A549 (cell line): ENCODE measurements around the gene LACRT. TPM values are rescaled to one million over a fixed set of nuclear protein-coding genes. Genes with fewer than 3 reads are reported as not detected.

Source experiments
- ATAC-seq, 2 experiments: fragments of 200-7000 bp in 1 of 2; fragments of >200 bp in 1 of 2; cut with Nextera tagmentation in 1 of 2; cut with Tn5 transposase in 1 of 2; 3 replicates each; pipeline versions ENCODE4 v1.8.0 to v1.9.1; 2018 to 2020; ENCODE audit warnings: mild to moderate bottlenecking in 1 of 2, moderate library complexity in 1 of 2
- CTCF ChIA-PET: fragments of 300-600 bp; sonication (Branson Sonifier 250); formaldehyde crosslinking; extraction: SDS; loops from one replicate; lab custom pipeline; 2021; ENCODE audit warnings: antibody characterized with exemption, inconsistent platforms; lab: Yijun Ruan, JAX
- POLR2A ChIA-PET: fragments of 350-600 bp; formaldehyde crosslinking; extraction: SDS; loops from one replicate; lab custom pipeline; 2021; ENCODE audit warnings: antibody characterized with exemption, inconsistent platforms; lab: Yijun Ruan, JAX
- DNase-seq, 2 experiments: peaks; one replicate each; pipeline versions ENCODE4 v3.0.0 to v3.0.0-alpha.2; 2011 to 2016; ENCODE audit warnings: low read depth in 1 of 2, low spot score in 1 of 2
- FAIRE-seq: peaks from 2 replicates; lab custom pipeline; 2011; peaks lifted over from hg19 to GRCh38; lab: Jason Lieb, UNC
- H3K27ac ChIP-seq, 2 experiments: fragments of >200 bp; sonication (Bioruptor Twin); formaldehyde crosslinking; 3 replicates each; pipeline ENCODE4 v1.5.1; 2016 to 2017
- H3K4me1 ChIP-seq: fragments of >200 bp; sonication (Bioruptor Twin); formaldehyde crosslinking; 3 replicates; pipeline ENCODE4 v1.6.1; 2016
- H3K4me2 ChIP-seq: fragments of >200 bp; sonication (Bioruptor Twin); formaldehyde crosslinking; 3 replicates; pipeline ENCODE4 v1.6.1; 2016
- H3K4me3 ChIP-seq: fragments of >200 bp; sonication (Bioruptor Twin); formaldehyde crosslinking; 3 replicates; pipeline ENCODE4 v1.5.1; 2016
- H3K9me3 ChIP-seq: fragments of >200 bp; sonication (Bioruptor Twin); formaldehyde crosslinking; 3 replicates; pipeline ENCODE4 v1.6.1; 2016
- BHLHE40 ChIP-seq: IDR thresholded peaks from 2 replicates; pipeline ENCODE4 v1.6.1; 2012; ENCODE audit warnings: low read depth, low read length, inconsistent platforms
- CBX2 ChIP-seq: fragments of 200-600 bp; sonication (generic); IDR thresholded peaks from 2 replicates; pipeline ENCODE4 v1.6.1; 2016; ENCODE audit warnings: low read depth, mild to moderate bottlenecking, borderline replicate concordance
- CEBPB ChIP-seq, 2 experiments: fragments of >200 bp in 1 of 2; sonication (Bioruptor Twin) in 1 of 2; formaldehyde crosslinking in 1 of 2; IDR thresholded peaks; 2 replicates each; pipeline ENCODE4 v1.6.1; 2012 to 2016
- CHD2 ChIP-seq: fragments of 150-350 bp; IDR thresholded peaks from 2 replicates; pipeline ENCODE4 v1.6.1; 2014; ENCODE audit warnings: low read length; ENCODE audit not compliant: partially characterized antibody
- CHD4 ChIP-seq: fragments of 200-600 bp; sonication (generic); IDR thresholded peaks from 2 replicates; pipeline ENCODE4 v1.6.1; 2016; ENCODE audit warnings: antibody characterized with exemption, mild to moderate bottlenecking, borderline replicate concordance
- ELK1 ChIP-seq: fragments of 150-350 bp; IDR thresholded peaks from 2 replicates; pipeline ENCODE4 v1.6.1; 2014; ENCODE audit warnings: low read depth, mild to moderate bottlenecking, low read length
- EP300 ChIP-seq, 2 experiments: fragments of >200 bp; sonication (Bioruptor Twin); formaldehyde crosslinking; IDR thresholded peaks; 2 replicates in 1 of 2; 3 replicates in 1 of 2; pipeline ENCODE4 v1.6.1; 2016 to 2017
- HDAC2 ChIP-seq: fragments of 200-600 bp; sonication (generic); IDR thresholded peaks from 2 replicates; pipeline ENCODE4 v1.6.1; 2016
- HEYL ChIP-seq: fragments of 250-450 bp; sonication (Bioruptor Pico); IDR thresholded peaks from 2 replicates; pipeline ENCODE4 v1.8.0; 2021; ENCODE audit warnings: mild to moderate bottlenecking, moderate library complexity
- HMGXB4 ChIP-seq: fragments of 250-450 bp; sonication (Bioruptor Pico); IDR thresholded peaks from 2 replicates; pipeline ENCODE4 v1.5.0; 2021; ENCODE audit warnings: mild to moderate bottlenecking, moderate library complexity, borderline replicate concordance
- JUN ChIP-seq, 2 experiments: fragments of >200 bp; sonication (Bioruptor Twin); formaldehyde crosslinking; IDR thresholded peaks; 2 replicates in 1 of 2; 3 replicates in 1 of 2; pipeline ENCODE4 v1.6.1; 2016 to 2017
- KDM5A ChIP-seq: fragments of 200-600 bp; sonication (generic); IDR thresholded peaks from 2 replicates; pipeline ENCODE4 v1.6.1; 2016; ENCODE audit warnings: antibody characterized with exemption, mild to moderate bottlenecking
- MAFK ChIP-seq: fragments of 450-650 bp; IDR thresholded peaks from 2 replicates; pipeline ENCODE4 v1.6.1; 2014; ENCODE audit not compliant: partially characterized antibody
- MAZ ChIP-seq: fragments of 150-350 bp; IDR thresholded peaks from 2 replicates; pipeline ENCODE4 v1.6.1; 2014; ENCODE audit warnings: antibody characterized with exemption, low read depth, low read length, borderline replicate concordance
- POLR2AphosphoS2 ChIP-seq: conservative IDR thresholded peaks from 2 replicates; pipeline ENCODE4 v1.6.1; 2012; ENCODE audit warnings: low read length, improper control_type of control experiment, inconsistent platforms
- RCOR1 ChIP-seq: fragments of 150-350 bp; IDR thresholded peaks from 2 replicates; pipeline ENCODE4 v1.6.1; 2014; ENCODE audit warnings: antibody characterized with exemption, low read length, low read depth
- RFX5 ChIP-seq: fragments of 450-650 bp; IDR thresholded peaks from 2 replicates; pipeline ENCODE4 v1.7.1; 2014; ENCODE audit warnings: antibody characterized with exemption, mild to moderate bottlenecking, moderate library complexity
- SREBF2 ChIP-seq: fragments of 450-650 bp; IDR thresholded peaks from 2 replicates; pipeline ENCODE4 v1.6.1; 2014; ENCODE audit warnings: mild to moderate bottlenecking, moderate library complexity
- TFCP2L1 ChIP-seq: fragments of 250-450 bp; sonication (Bioruptor Pico); IDR thresholded peaks from 2 replicates; pipeline ENCODE4 v1.5.0; 2021; ENCODE audit warnings: mild to moderate bottlenecking
- TP53 ChIP-seq: fragments of 250-450 bp; sonication (Bioruptor Pico); IDR thresholded peaks from 2 replicates; pipeline ENCODE4 v1.5.0; 2021; ENCODE audit warnings: mild to moderate bottlenecking, moderate library complexity
- USF2 ChIP-seq: fragments of 450-650 bp; IDR thresholded peaks from 2 replicates; pipeline ENCODE4 v1.6.1; 2014; ENCODE audit warnings: antibody characterized with exemption
- ZC3H11A ChIP-seq: fragments of 450-650 bp; IDR thresholded peaks from 2 replicates; pipeline ENCODE4 v1.6.1; 2014; ENCODE audit warnings: antibody characterized with exemption, mild to moderate bottlenecking
- ZFP36 ChIP-seq: fragments of 450-650 bp; IDR thresholded peaks from 2 replicates; pipeline ENCODE4 v1.6.1; 2014; ENCODE audit warnings: borderline replicate concordance; ENCODE audit not compliant: partially characterized antibody
- ZNF302 ChIP-seq: fragments of 250-450 bp; sonication (Bioruptor Pico); IDR thresholded peaks from 2 replicates; pipeline ENCODE4 v1.9.0; 2021; ENCODE audit warnings: inconsistent platforms, mild to moderate bottlenecking, moderate library complexity
- ZSCAN20 ChIP-seq: fragments of 250-450 bp; sonication (Bioruptor Pico); IDR thresholded peaks from 2 replicates; pipeline ENCODE4 v1.8.0; 2022; ENCODE audit warnings: mild to moderate bottlenecking, moderate library complexity
- WGBS: methylation state at CpG from one replicate; pipeline ENCODE4 v1.1.6; 2017; ENCODE audit errors: missing lambda C conversion rate; 5-methylcytosine and 5-hydroxymethylcytosine counted together
- polyA plus RNA-seq, 4 experiments: library from polyadenylated mRNA; depleted of rRNA in 3 of 4; stranded (reverse); fragments of >200 nt; fragmentation: RNase III in 1 of 4; extraction: RNeasy Plus Mini Kit Qiagen cat#74134 plus additional on column Dnase treatment in 1 of 4; gene quantifications; 2 replicates in 3 of 4; 3 replicates in 1 of 4; pipeline ENCODE4 v1.2.3, GENCODE V29; 2011 to 2017

Gene LACRT
- polyA plus RNA-seq, 2 of the 4 experiments (the other 2 are of a cell fraction): not detected

GRCh38 chr12:54612225-54612750 lies 22.4 kb downstream of the LACRT start:
- POLR2A ChIA-PET: no interaction called here
- Histone ChIP-seq H3K4me2 (no peak overlapping the region), H3K9me3 (no peaks in the 10 kb centered on the region), H3K4me3 (no peak overlapping the region), H3K27ac (no peak overlapping the region), H3K4me1 (no peaks in the 10 kb centered on the region)
- DNase-seq: no peak
- FAIRE-seq: no peak
- no peak for ATAC-seq
- CTCF ChIA-PET: interaction anchor here (1.9 kb wide), 1 partner anchor 16 kb away, joined by 5 read pairs; no protein-coding TSS in a partner anchor
- TF ChIP-seq CHD2 (no peak), POLR2AphosphoS2 (no peak), CEBPB (IDR thresholded peaks at IDR 0.05) (no peak)
- WGBS: 0% methylated on average over 1 of the region's 1 CpG

GRCh38 chr12:54611715-54612149 lies 23.0 kb downstream of the LACRT start:
- ChIA-PET POLR2A (no interaction called here), CTCF (interaction anchor here (1.9 kb wide), 1 partner anchor 15 kb away, joined by 5 read pairs; no protein-coding TSS in a partner anchor)
- Histone ChIP-seq H3K9me3 (no peaks in the 10 kb centered on the region), H3K27ac (no peak overlapping the region), H3K4me2 (no peak overlapping the region), H3K4me1 (no peaks in the 10 kb centered on the region), H3K4me3 (no peak overlapping the region)
- no peak for ATAC-seq
- no peak for TF ChIP-seq ZFP36
- TF ChIP-seq ZSCAN20 (CRISPR knock-in tag): no peak
- TF ChIP-seq EP300 (IDR thresholded peaks at IDR 0.05): no peak
- TF ChIP-seq MAZ: no peak
- TF ChIP-seq SREBF2: no peak
- no peak for TF ChIP-seq KDM5A
- TF ChIP-seq CHD4: no peak
- TF ChIP-seq CHD2: no peak
- no peak for TF ChIP-seq TFCP2L1
- TF ChIP-seq RCOR1: no peak
- no peak for TF ChIP-seq HEYL
- FAIRE-seq: no peak
- 40% methylated on average over 3 of the region's 3 CpGs for WGBS
- no peak for DNase-seq

- POLR2A ChIA-PET: no interaction called here
- H3K4me1 ChIP-seq: no peaks in the 10 kb centered on the region
- DNase-seq (no peak), FAIRE-seq (no peak)
- no peak overlapping the region for H3K27ac ChIP-seq
- 4% methylated on average over 2 of the region's 2 CpGs for WGBS
- TF ChIP-seq CBX2: no peak
- TF ChIP-seq ZFP36: no peak
- TF ChIP-seq CHD2: no peak
- no peak for TF ChIP-seq TP53 (CRISPR knock-in tag)
- TF ChIP-seq HMGXB4: no peak
- TF ChIP-seq HDAC2: no peak
- no peak for TF ChIP-seq ZNF302 (CRISPR knock-in tag)
- TF ChIP-seq MAFK: no peak
- TF ChIP-seq ZC3H11A: no peak
- no peak for TF ChIP-seq HEYL
- no peak for TF ChIP-seq USF2
- no peak for TF ChIP-seq ELK1
- TF ChIP-seq JUN (IDR thresholded peaks at IDR 0.05): no peak
- no peak for TF ChIP-seq CEBPB (IDR thresholded peaks at IDR 0.05)
- TF ChIP-seq RFX5: no peak
- TF ChIP-seq SREBF2: no peak
- TF ChIP-seq BHLHE40: no peak
- TF ChIP-seq, all 56 proteins: peak for 0
- Histone ChIP-seq H3K4me2 (no peak overlapping the region), H3K4me3 (no peak overlapping the region), H3K9me3 (no peaks in the 10 kb centered on the region)
- ATAC-seq: no peak
- CTCF ChIA-PET: interaction anchor here (1.3 to 5.7 kb wide), 3 partner anchors 12 to 36 kb away, joined by 3 to 24 read pairs (median 22); no protein-coding TSS in a partner anchor
Measured at GRCh38 chr12:54608769-54609168, 25.9 kb downstream of the LACRT start.
